K562 (cell line): ENCODE measurements around the gene CD164L2.

Experiments
- HDAC2 ChIP-seq: fragments of 450-650 bp; IDR thresholded peaks from 2 replicates; pipeline ENCODE4 v1.6.1; 2016; ENCODE audit warnings: mild to moderate bottlenecking
- HMGXB4 ChIP-seq: sonication (generic); formaldehyde crosslinking; IDR thresholded peaks from 2 replicates; pipeline ENCODE4 v1.8.1; 2023; ENCODE audit warnings: mild to moderate bottlenecking, missing genetic modification reagents
- NFE2L1 ChIP-seq: fragments of 450-650 bp; IDR thresholded peaks from 2 replicates; pipeline ENCODE4 v1.6.1; 2016; ENCODE audit warnings: missing genetic modification characterization, low read depth, mild to moderate bottlenecking, missing compliant biosample characterization, moderate library complexity, borderline replicate concordance
- PKNOX1 ChIP-seq: fragments of 450-650 bp; IDR thresholded peaks from 2 replicates; pipeline ENCODE4 v1.6.1; 2016
- POLR2A ChIP-seq: fragments of 450-650 bp; conservative IDR thresholded peaks from 2 replicates; pipeline ENCODE4 v1.6.1; 2016
- U2AF2 ChIP-seq: fragments of 200-400 bp; formaldehyde crosslinking; optimal IDR thresholded peaks from 2 replicates; pipeline ENCODE3; 2017; ENCODE audit warnings: low read depth, mild to moderate bottlenecking, low read length

- no peak for TF ChIP-seq PKNOX1
- TF ChIP-seq HDAC2 = no peak
- no peak for TF ChIP-seq U2AF2
- no peak for TF ChIP-seq HMGXB4 (CRISPR knock-in tag)
- TF ChIP-seq POLR2A = no peak
- TF ChIP-seq NFE2L1 (tag) = no peak
Observed at GRCh38 chr1:27380224-27380623, 2.9 kb downstream of the CD164L2 start.
